ENCODE data around the gene PNLIPRP3. TPM values are rescaled to one million over a fixed set of nuclear protein-coding genes. Genes with fewer than 3 reads are reported as not detected.
A peak's percentile ranks its signal among the peaks of the same experiment; 100 is the strongest.

Gene PNLIPRP3
- total and polyA plus RNA-seq, 9 of the 15 experiments (the other 6 are each of a cell fraction or from before 2014, with no cell fraction given), result not detected

DNA sequence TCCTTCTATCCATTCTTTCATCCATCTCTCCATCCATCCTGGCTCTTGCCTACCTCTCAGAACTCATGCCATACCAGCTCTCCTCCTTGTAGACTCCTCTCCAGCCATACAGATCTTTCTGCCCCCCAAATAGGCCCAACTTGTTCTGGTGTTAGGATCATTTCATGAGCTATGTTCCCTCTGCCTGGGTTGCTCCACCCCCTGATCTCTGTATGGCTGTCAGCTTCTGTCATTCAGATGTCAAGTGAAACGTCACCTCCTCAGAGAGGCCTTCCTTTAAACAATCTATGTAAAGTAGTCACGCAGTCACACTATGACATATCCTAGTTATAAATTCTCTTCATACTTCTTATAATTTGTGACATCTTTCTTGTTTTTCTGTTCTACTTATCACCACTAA, 42.3 kb upstream of the PNLIPRP3 start:
- BruUV-seq (replicated peaks), result no TSS peak
- H3K9me1 ChIP-seq (ENCODE audit: control insufficient read depth, insufficient read depth, low read length), result no peaks in the 10 kb centered on the region

DNA sequence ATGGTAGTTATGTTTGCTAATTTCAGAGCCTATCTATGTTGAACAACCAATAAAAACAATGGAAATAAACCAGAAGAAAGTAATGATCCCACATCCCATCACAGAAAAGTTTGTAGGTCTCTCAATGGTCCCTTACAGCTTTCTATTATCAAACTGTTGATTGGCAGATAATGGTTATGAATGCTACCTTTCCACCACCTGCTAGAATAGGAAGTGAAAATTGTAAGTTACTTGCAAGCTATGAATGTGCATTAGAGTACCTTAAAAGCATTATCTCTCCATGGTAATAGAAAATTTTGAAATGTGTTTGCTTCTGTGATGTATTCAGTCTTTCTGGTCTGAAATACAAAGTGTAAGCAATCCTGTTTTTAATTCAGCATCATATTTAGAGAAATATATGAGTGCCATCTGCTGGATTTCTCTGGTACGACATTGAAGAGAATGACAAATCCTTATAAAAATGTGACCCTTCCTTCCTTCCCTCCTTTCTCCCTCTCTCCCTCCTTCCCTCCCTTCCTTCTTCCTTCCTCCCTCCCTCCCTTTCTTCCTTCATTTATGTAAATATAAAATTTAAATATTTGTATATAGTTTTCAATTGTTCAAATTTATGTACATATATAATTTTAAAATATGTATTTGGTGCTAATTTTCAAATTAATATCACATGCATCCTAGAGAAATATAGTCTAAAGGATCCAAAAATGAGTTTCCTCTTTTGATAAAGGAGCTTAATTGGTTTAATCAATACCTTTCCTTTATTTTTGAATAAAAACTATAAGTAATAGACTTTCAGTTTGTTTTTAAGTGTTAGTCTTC, 41.4 kb upstream of the PNLIPRP3 start:
- in situ Hi-C loops (cut with MboI) (no loop called here), intact Hi-C loops (cut with micrococcal nuclease) (loop anchor here (10.0 kb wide), 1 partner anchor 1211 kb away; no protein-coding TSS in a partner anchor)
- Histone ChIP-seq H2AFZ (ENCODE audit: low read depth, low read length) (no peak overlapping the region), H3K79me2 (ENCODE audit: control insufficient read depth, insufficient read depth, low read length) (no peaks in the 10 kb centered on the region), H4K20me1 (replicated peaks; ENCODE audit: control insufficient read depth, insufficient read depth, low read length) (no peaks in the 10 kb centered on the region), H3K27me3 (ENCODE audit: control insufficient read depth in 2 of 2, insufficient read depth in 2 of 2, low read length in 2 of 2) (no peaks in the 10 kb centered on the region), H3K9me1 (ENCODE audit: control insufficient read depth, insufficient read depth, low read length) (no peaks in the 10 kb centered on the region), H3K4me2 (ENCODE audit: insufficient read depth, low read length) (no peak overlapping the region), H3K9me3 (replicated peaks; ENCODE audit: control insufficient read depth, insufficient read depth, low read depth, low read length) (no peaks in the 10 kb centered on the region), H3K4me3 (no peak overlapping the region), H3K36me3 (ENCODE audit: control insufficient read depth, insufficient read depth, low read length) (no peaks in the 10 kb centered on the region), H3K9ac (ENCODE audit: insufficient read depth in 1 of 2, low read depth in 2 of 2, low read length in 2 of 2) (no peak overlapping the region), H3K4me1 (replicated peaks in 1 of 2; ENCODE audit: control insufficient read depth in 2 of 2, insufficient read depth in 2 of 2, low read length in 2 of 2) (no peaks in the 10 kb centered on the region), H3K27ac (ENCODE audit: extremely low read depth, low read depth, low read length) (no peak overlapping the region)
- ChIA-PET POLR2A (no interaction called here), CTCF (ENCODE audit: low intra/inter-chr PET ratio) (interaction anchor here (0.6 kb wide), 2 partner anchors 679 to 1524 kb away, joined by 3 read pairs; no protein-coding TSS in a partner anchor)
- peak in 2 of 4 experiments; percentile 2 to 16 for DNase-seq (ENCODE audit: extremely low read depth in 1 of 4, low spot score in 3 of 4)
- no peak for ATAC-seq
- WGBS (ENCODE audit: insufficient coverage, low coverage, missing lambda C conversion rate), result 0% methylated on average over 1 of the region's 1 CpG
- no TSS peak for BruUV-seq (replicated peaks)
- FAIRE-seq, result no peak
- TF ChIP-seq MECOM (CRISPR knock-in tag; IDR thresholded peaks at IDR 0.05), result no peak
- TF ChIP-seq MED1 (CRISPR knock-in tag; IDR thresholded peaks at IDR 0.05; ENCODE audit: borderline replicate concordance), result no peak
- TF ChIP-seq TCF7 (IDR thresholded peaks at IDR 0.05; ENCODE audit: borderline replicate concordance), result no peak
- TF ChIP-seq EGR1 (conservative IDR thresholded peaks at IDR 0.05), result no peak

More for the DNA sequence above, 42.3 kb upstream of the PNLIPRP3 start:
- in situ Hi-C loops (cut with MboI), result no loop called here
- no peaks in the 10 kb centered on the region for H3K4me1 ChIP-seq (replicated peaks in 1 of 2; ENCODE audit: control insufficient read depth in 2 of 2, insufficient read depth in 2 of 2, low read length in 2 of 2)
- intact Hi-C loops (cut with micrococcal nuclease), result loop anchor here (10.0 kb wide), 1 partner anchor 1211 kb away; no protein-coding TSS in a partner anchor
- no peak overlapping the region for H3K4me2 ChIP-seq (ENCODE audit: insufficient read depth, low read length)
- H4K20me1 ChIP-seq (replicated peaks; ENCODE audit: control insufficient read depth, insufficient read depth, low read length), result no peaks in the 10 kb centered on the region
- H3K27me3 ChIP-seq (ENCODE audit: control insufficient read depth in 2 of 2, insufficient read depth in 2 of 2, low read length in 2 of 2), result no peaks in the 10 kb centered on the region
- H3K9me3 ChIP-seq (replicated peaks; ENCODE audit: control insufficient read depth, insufficient read depth, low read depth, low read length), result no peaks in the 10 kb centered on the region
- TF ChIP-seq RBM25 (IDR thresholded peaks at IDR 0.05; ENCODE audit: low read depth, low read length, severe bottlenecking), result no peak
- TF ChIP-seq, protein P1, sequence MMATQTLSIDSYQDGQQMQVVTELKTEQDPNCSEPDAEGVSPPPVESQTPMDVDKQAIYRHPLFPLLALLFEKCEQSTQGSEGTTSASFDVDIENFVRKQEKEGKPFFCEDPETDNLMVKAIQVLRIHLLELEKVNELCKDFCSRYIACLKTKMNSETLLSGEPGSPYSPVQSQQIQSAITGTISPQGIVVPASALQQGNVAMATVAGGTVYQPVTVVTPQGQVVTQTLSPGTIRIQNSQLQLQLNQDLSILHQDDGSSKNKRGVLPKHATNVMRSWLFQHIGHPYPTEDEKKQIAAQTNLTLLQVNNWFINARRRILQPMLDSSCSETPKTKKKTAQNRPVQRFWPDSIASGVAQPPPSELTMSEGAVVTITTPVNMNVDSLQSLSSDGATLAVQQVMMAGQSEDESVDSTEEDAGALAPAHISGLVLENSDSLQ (IDR thresholded peaks at IDR 0.05), result peak; percentile 36; the same call in 1 of the 2 replicates
- 0% methylated on average over 2 of the region's 2 CpGs for WGBS (ENCODE audit: insufficient coverage, low coverage, missing lambda C conversion rate)
- H3K79me2 ChIP-seq (ENCODE audit: control insufficient read depth, insufficient read depth, low read length), result no peaks in the 10 kb centered on the region
- H3K27ac ChIP-seq (ENCODE audit: extremely low read depth, low read depth, low read length), result no peak overlapping the region
- POLR2A ChIA-PET, result no interaction called here
- no peaks in the 10 kb centered on the region for H3K36me3 ChIP-seq (ENCODE audit: control insufficient read depth, insufficient read depth, low read length)
- no peak overlapping the region for H3K9ac ChIP-seq (ENCODE audit: insufficient read depth in 1 of 2, low read depth in 2 of 2, low read length in 2 of 2)
- ATAC-seq, result no peak
- no peak overlapping the region for H3K4me3 ChIP-seq
- FAIRE-seq, result no peak
- DNase-seq (ENCODE audit: extremely low read depth in 1 of 4, low spot score in 3 of 4), result no peak
- H2AFZ ChIP-seq (ENCODE audit: low read depth, low read length), result no peak overlapping the region
- CTCF ChIA-PET (ENCODE audit: low intra/inter-chr PET ratio), result no interaction called here

All from K562 (cell line).